GM12891 (cell line): Measurements from ENCODE around the gene C1QTNF8.

Experiments used
- DNase-seq: peaks from one replicate; pipeline ENCODE4 v3.0.0; 2011; ENCODE audit warnings: low spot score; ENCODE audit not compliant: insufficient read length
- FAIRE-seq: peaks from 2 replicates; lab custom pipeline; 2011; peaks lifted over from hg19 to GRCh38; lab: Jason Lieb, UNC
- PAX5 ChIP-seq: IDR thresholded peaks from 2 replicates; pipeline ENCODE4 v1.6.1; 2011; ENCODE audit warnings: low read length, moderate library complexity, mild to moderate bottlenecking; ENCODE audit not compliant: insufficient read depth, severe bottlenecking
- POLR2A ChIP-seq: IDR thresholded peaks from 2 replicates; pipeline ENCODE4 v1.6.1; 2011; ENCODE audit warnings: low read depth, low read length, control low read depth
- POLR2AphosphoS5 ChIP-seq: IDR thresholded peaks from 2 replicates; pipeline ENCODE4 v1.6.1; 2011; ENCODE audit warnings: low read depth, low read length, control low read depth
- POU2F2 ChIP-seq: IDR thresholded peaks from 2 replicates; pipeline ENCODE4 v1.6.1; 2011; ENCODE audit warnings: low read depth, mild to moderate bottlenecking, control low read depth, low read length, moderate library complexity
- SPI1 ChIP-seq: IDR thresholded peaks from 2 replicates; pipeline ENCODE4 v1.6.1; 2011; ENCODE audit warnings: low read depth, low read length, control low read depth
- TAF1 ChIP-seq: IDR thresholded peaks from 2 replicates; pipeline ENCODE4 v1.6.1; 2011; ENCODE audit warnings: low read depth, low read length, control low read depth

The C1QTNF8 gene

DNA sequence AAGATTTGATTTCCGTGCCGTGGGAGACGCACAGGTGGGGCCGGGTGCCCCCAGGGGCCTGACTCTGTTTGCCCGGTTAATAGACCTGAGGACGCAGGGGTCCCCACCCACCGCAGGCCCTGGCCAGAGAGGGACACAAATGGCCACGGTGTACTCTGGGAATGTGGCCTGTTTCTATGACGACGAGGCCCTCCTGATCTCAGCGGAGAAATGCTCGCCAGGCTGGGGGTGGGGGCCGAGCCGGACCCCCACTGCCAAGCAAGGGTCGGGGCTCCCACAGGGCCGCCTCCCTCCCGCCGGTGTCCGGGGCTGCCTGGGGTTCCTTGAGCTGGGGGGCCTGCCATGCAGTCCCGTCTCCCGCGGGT is 24.5 kb upstream of the C1QTNF8 start:
- DNase-seq: no peak
- FAIRE-seq: no peak
- TF ChIP-seq PAX5 (no peak), POU2F2 (no peak), POLR2AphosphoS5 (no peak), SPI1 (no peak), TAF1 (no peak), POLR2A (no peak)

- FAIRE-seq (no peak), DNase-seq (no peak)
- TF ChIP-seq SPI1 (no peak), PAX5 (no peak), TAF1 (no peak), POU2F2 (no peak), POLR2A (no peak), POLR2AphosphoS5 (no peak)
Observed at GRCh38 chr16:1119766-1120576, 23.9 kb upstream of the C1QTNF8 start.

DNA sequence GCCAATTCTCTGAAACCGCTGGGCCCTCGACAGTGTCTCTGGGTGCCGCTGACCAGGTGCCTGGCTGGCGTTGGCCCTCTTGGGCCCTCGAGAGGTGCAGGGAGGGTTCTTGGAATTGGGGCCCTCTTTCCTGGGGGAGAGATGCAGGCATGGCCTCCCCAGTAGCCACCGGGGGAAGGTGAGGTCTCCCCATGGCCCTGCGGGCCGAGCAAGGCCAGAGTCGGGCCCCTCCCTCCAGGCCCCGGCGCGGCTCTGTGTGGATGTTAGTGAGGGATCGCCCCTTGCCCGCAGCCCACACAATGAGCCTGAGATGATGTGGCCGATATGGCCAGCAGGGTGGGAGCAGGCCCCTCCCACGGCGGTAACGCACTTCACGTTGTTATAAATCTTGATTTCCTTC is 23.1 kb upstream of the C1QTNF8 start:
- TF ChIP-seq SPI1 (no peak), POU2F2 (no peak), TAF1 (no peak), POLR2AphosphoS5 (no peak), PAX5 (no peak), POLR2A (no peak)
- DNase-seq (no peak), FAIRE-seq (no peak)

- no peak for DNase-seq
- TF ChIP-seq POLR2A (no peak), POU2F2 (no peak), SPI1 (no peak), TAF1 (no peak), PAX5 (no peak)
- FAIRE-seq: no peak
Observed at GRCh38 chr16:1117926-1118325, 21.9 kb upstream of the C1QTNF8 start.

DNA sequence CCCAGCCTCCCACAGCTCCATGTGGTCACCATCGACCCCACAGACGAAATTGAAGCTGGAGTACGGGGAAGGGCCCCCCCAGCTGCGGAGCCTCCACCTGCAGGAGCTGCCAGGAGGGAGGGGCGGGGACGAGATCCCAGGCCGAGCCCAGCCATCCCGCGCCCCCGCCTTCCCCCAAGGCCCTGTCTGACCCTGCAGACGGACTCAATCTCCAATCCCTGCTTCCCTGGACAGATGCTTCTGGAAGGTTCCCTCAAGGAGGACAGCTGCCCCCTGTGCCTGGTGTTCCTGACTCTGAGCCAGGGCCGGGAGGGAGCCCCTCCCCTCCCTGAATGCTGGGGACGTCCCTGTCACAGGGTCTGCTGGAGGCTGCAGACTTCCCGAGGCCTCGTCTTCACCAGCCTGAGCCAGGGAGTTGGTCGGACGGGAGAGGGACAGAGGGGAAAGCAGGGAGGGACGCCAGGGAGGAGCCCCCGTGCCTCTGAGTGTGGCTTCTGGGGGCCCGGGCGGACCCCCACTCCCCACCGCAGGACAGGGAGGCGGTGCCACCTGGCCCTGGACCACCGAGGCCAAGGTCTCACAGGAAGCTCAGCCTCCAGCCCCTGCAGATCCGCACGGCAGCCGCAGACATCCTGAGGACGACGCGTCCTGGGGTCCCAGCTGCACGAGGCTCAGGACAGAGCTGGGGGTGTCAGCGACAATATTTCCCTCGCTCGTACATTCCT is 21.3 kb upstream of the C1QTNF8 start:
- no peak for TF ChIP-seq PAX5
- no peak for TF ChIP-seq POU2F2
- DNase-seq: no peak
- no peak for FAIRE-seq

DNA sequence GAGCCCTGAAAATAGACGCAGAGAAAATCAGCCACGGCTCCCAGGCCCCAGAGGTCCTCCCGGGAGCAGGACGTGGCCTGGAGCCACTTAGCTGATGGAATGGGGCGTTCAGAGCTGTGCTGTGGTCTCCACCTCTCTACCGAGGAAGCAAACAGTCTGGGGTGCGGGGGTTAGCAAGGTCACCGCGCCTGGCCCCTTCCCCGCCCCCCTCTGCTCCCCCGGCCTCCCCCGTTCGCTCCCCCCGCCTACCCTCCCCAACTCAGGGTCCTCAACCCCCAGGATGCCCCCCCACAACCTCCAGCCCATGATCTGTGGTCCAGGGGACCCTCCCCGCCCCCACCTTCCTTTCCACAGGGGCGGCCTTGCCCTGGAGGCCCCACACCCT is 20.6 kb upstream of the C1QTNF8 start:
- FAIRE-seq: no peak
- no peak for DNase-seq
- no peak for TF ChIP-seq SPI1
- no peak for TF ChIP-seq PAX5
- TF ChIP-seq POLR2A: no peak
- no peak for TF ChIP-seq POU2F2
- no peak for TF ChIP-seq POLR2AphosphoS5

DNA sequence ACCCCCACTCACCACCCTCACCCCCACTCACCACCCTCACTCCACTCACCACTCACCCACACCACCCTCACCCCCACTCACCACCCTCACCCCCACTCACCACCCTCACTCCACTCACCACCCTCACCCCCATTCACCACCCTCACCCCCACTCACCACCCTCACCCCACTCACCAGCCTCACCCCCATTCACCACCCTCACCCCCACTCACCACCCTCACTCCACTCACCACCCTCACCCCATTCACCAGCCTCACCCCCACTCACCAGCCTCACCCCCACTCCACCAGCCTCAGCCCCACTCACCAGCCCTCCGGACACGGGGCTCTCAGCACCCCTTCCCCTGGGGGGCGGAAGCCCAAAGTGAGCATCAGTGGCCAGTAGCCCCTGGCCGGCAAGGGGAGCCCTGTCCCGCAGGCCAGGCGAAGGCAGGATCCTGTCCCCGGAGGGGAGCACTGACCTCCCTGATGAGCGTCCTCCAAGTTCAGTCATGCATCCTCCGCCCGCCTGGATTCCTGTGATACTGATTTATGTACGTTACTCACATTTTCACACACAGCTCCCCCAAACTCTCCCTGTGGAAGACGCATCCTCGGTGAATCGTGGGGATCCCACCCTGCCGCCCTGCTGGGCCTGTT is 18.0 kb upstream of the C1QTNF8 start:
- no peak for DNase-seq
- TF ChIP-seq SPI1 (no peak), POU2F2 (no peak), TAF1 (no peak), POLR2AphosphoS5 (no peak), POLR2A (no peak), PAX5 (no peak)
- no peak for FAIRE-seq

- no peak for DNase-seq
- no peak for TF ChIP-seq SPI1
- no peak for TF ChIP-seq POLR2A
- TF ChIP-seq POLR2AphosphoS5: no peak
- no peak for TF ChIP-seq TAF1
- TF ChIP-seq POU2F2: no peak
- no peak for TF ChIP-seq PAX5
- FAIRE-seq: no peak
Observed at GRCh38 chr16:1113489-1113888, 17.4 kb upstream of the C1QTNF8 start.

GRCh38 chr16:1112506-1113184 is 16.6 kb upstream of the C1QTNF8 start:
- no peak for FAIRE-seq
- TF ChIP-seq TAF1 (no peak), POLR2A (no peak), PAX5 (no peak), SPI1 (no peak), POLR2AphosphoS5 (no peak), POU2F2 (no peak)
- DNase-seq: no peak
